Stimulated activated CD8-positive, alpha-beta memory T cell treated with anti-CD3 and anti-CD28 coated beads, Interleukin-15, amount 100 ng/mL, for 4 hours (primary cell): Measurements from ENCODE around the gene PARP16.
A peak's percentile ranks its signal among the peaks of the same experiment; 100 is the strongest.
"Not testable (repeated sequence)": the region's sequence is repeated elsewhere in the genome, so short reads cannot be mapped to it uniquely, and the experiment has no call there.

Source experiments
- DNase-seq, 2 donors: peaks; one replicate each; pipeline ENCODE4 v3.0.0-alpha.2; 2020; ENCODE audit warnings: low read depth in 2 of 2

Gene PARP16

DNA sequence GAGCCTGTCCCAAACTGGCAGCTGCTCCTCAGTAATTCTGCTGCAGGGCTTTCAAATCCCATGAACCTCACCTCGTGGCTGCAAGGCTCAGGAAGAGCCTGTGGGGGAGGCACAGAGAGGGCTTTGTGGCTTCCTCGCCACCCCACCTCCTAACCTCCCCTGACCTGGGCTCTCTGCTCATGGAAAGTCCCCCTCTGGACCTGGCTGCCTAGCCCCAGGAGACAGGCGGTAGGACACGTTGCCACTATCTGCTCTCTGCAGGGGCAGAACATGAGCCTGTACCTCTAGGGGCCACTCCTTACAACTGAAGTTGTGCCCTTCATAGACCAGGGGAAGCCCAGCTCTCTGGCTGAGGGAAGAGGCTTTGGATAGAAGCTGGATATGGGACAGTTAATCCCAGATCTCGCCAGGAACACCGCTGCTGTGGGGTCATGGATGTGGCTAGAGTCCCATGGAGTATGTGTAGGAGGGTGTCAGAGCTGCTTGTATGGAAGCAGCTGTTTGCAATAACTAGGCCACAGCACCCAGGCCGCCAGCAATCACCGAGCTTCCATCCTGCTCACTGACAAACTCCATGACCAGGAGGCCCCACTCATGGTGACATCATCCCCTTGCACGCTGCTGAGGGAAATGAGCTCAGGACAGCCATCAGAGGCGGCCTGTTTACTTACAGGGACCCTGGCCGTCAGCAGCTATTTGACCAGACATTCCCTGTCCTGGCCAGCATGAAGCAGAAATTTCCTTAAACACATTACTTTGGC is 41.4 kb downstream of the PARP16 start:
- DNase-seq: no peak

DNA sequence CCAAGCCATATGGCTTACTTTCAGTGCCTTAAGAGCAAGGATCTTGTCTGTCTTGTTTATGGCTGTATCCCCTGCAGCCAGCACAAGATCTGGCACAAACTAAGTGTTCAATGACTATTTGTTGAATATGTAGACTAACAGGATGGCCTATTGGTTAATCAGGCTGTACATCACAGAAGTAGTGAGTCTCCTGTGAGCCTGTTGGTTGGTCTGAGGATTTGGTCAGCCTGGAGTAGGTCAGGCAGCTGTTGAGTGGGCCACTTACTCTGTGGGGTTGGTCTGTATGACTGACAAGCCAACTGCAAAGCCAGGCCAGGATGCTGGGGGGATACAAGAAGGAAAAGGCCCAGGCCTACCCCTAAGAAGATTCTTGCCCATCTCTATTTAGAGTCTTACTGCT is 42.0 kb downstream of the PARP16 start:
- DNase-seq: no peak

DNA sequence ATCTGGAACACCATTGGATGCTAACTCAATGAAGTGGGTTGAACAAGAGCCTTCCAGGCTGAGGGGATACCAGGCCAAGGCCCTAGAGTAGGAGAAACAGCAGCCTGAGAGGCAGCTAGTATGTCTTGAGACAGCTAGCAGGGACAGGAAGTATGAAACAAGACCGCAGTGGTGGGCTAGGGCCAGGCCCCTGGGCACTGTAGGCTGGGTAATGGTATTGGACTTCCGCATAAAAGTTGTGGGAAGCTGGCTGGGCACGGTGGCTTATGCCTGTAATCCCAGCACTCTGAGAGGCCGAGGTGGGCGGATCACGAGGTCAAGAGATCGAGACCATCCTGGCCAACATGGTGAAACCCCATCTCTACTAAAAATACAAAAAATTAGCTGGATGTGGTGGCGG is 50.2 kb downstream of the PARP16 start:
- not testable (repeated sequence) for DNase-seq

DNA sequence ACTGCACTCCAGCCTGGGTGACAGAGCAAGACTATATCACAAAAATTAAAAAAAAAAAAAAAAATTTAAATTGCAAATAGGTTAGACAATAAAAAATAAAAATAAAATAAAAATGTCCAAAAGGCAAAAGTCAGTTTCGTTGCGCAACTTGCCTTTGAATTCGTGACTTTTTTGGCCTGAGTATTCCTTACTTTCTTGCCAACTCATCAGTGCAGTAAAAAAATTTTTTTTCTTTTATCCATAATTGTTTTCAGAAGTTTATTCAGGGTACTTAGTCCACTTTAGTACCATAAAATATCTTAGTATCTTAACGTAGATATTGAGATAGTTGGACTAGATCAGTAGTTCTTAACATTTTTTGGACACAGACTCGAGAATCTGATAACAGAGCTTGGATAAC is 53.0 kb downstream of the PARP16 start:
- DNase-seq: no peak

DNA sequence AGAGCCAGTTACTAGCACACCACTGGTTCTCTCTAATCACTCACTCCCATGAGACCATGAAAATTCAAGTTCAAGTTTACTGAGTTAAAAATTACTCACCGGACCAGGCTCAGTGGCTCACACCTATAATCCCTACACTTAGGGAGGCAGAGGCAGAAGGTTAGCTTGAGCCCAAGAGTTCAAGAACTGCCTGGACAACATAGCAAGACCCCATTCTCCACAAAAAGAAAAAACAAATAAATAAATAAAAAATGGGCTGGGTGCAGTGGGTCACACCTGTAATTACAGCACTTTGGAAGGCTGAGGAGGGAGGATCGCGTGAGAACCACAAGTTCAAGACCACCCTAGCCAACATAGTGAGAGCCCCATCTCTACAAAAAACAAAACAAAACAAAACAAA is 54.2 kb downstream of the PARP16 start:
- DNase-seq: no peak

DNA sequence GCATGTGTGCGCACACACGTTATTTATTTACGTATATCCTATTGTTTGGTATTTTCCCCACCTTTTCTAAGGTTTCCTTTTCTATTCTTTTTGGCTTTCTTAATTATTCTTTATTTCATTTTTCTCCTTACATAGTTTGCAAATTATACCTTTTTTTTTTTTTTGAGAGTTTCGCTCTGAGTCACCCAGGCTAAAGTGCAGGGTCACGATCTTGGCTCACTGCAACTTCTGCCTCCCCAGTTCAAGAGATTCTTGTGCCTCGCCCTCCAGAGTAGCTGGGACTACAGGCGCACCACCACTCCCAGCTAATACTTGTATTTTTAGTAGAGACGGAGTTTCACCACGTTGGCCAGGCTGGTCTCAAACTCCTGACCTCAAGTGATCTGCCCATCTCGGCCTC is 55.4 kb downstream of the PARP16 start:
- no peak for DNase-seq

DNA sequence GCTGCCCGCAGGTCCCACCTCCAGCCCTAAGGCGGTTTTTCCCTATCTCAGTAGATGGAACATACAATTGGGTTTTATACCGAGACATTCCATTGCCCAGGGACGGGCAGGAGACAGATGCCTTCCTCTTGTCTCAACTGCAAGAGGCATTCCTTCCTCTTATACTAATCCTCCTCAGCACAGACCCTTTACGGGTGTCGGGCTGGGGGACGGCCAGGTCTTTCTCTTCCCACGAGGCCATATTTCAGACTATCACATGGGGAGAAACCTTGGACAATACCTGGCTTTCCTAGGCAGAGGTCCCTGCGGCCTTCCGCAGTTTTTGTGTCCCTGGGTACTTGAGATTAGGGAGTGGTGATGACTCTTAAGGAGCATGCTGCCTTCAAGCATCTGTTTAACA is 59.8 kb downstream of the PARP16 start:
- DNase-seq: not testable (repeated sequence)

DNA sequence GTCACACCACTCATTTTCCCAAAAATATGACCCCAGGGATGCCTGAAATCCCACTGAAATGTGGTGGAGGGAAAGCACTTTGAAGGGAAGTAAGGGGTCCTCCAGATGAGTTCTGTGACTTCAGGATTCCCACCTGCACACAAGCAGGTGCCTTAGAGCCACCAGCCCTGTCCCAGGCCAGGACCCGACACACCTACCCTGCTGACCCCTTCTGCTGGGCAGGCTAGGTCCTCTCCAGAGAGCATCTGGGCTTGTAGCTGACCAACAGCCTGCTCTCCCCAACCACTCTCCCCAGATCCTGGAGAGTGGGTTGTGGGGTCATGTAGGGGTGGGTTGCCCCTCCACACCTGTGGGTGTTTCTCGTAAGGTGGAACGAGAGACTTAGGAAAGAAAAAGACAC is 60.5 kb downstream of the PARP16 start:
- DNase-seq: no peak

DNA sequence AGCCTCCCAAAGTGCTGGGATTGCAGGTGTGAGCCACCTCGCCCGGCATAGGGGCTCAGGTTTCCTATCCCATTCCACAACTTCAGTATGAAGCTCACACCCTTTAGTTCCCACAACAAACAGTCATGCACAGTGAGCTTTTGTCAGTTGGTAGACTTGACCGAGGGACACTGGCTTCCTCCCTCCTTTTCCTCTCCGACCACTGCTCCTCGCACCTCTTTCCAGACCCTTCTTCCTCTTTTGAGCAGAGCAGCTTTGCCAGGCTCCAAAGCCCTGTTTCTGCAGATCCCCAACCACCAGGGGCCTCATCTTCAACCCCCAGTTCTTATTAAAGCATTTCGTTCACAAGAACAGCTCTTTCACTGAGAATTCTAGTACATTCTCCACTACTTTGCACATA is 62.7 kb downstream of the PARP16 start:
- no peak for DNase-seq

DNA sequence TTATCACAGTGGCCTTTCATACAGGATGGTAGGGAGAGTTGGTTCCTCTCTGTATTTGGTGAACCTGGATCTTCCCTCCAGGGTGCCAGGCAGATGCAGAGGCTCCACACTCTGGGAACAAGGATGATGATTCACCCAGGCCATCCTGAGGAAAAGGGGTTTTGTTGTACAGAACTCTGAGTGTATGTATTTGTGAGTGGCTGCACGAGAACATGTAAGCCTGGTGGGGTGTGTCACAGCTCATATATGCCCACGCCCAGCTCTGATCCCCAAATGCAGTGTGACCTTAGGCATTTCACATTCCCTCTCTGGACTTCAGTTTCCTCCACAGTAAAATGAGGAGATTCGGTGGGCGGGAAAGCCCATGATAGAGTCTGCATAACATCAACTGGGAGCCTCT is 63.8 kb downstream of the PARP16 start:
- no peak for DNase-seq

DNA sequence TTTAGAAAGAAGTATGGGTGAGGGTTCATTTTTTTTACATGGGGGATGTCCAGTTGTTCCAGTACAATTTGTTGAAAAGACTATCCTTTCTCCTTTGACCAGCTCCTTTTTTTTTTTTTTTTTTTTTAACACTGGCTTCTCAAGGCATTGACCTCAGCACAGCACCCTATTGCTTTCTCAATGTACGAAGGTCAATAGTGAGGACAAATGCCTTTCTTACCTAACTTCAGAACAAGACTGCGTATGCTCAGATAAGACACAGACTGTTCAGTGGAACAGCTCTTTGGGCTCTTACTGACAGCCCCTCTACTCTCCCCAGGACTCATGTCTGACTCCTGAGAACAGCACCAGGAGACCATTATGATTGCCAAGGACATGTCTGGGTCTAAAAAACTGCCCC is 65.0 kb downstream of the PARP16 start:
- no peak for DNase-seq

DNA sequence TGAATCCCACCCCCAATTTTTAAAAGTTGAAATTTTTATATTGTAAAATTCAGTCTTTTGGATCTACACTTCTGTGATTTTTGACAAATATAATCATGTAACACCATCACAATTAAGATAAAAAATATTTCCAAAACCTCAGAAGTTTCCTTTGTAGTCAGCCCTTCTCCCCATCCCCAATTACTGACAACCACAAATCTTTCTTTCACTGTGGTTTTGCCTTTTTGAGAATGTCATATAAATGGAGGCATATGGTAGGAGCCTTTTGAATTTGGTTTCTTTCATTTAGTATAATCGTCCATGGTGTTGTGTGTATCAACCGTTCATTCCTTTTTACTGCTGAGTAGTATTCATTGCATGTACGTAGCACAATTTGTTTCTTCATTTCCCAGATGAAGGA is 67.5 kb downstream of the PARP16 start:
- DNase-seq: no peak

DNA sequence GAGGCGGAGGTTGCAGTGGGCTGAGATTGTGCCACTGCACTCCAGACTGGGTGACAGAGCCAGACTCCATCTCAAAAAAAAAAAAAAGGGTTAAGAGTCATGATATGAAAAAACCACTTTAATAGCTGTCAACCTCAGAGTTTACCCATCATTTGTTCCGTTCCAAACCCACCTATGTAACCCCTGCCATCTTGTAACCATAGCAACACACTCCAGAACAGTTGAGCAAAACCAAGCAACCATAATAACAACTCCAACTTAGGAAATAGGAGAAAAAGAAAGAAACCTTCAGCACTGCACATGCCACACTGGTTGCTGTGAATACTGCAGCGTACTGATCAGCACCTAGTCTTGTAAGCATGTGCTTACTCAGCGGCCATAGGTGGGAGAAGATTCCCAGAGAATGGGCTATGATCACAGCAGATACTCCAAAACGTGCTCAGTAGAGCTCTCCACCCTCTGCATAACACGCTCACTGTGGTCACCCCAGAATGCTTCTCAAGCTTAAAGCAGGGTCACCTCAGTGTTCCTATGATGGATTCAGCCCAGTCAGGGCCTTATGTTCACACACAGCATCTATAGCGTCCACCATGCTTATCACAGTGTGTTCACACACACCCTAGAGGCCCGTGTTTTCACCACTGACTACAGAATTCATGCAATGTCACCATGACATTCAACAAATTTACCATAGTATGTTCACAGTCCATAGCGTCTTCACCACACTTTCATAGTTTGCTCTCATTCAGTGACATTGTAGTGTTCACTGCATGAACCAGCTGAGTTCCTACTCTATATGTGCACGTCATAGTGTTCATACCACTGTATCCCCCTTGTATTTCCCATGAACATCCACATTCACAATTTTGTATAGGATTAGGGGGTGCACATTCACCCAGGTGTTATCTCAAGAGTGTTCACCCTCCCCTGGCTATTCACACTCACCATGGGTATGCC is 68.9 kb downstream of the PARP16 start:
- no peak for DNase-seq

DNA sequence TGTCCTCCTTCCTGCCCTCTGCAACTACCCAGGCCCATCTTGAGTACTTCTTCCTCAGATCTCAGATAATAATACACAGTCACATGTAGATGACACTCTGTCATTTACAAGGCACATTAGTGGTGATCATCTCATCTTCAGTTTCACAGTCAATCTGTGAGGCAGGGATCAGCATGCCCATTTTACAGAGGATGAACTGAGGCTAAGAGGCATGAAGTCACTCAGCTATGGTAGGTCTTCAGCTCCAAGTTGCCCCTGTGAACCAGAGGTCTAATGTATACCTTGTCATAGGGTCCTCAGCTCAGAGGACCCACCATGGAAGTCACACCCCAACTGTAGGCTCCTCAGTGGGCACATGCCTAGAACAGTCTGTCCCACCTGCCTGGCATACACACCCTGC is 71.2 kb downstream of the PARP16 start:
- no peak for DNase-seq

DNA sequence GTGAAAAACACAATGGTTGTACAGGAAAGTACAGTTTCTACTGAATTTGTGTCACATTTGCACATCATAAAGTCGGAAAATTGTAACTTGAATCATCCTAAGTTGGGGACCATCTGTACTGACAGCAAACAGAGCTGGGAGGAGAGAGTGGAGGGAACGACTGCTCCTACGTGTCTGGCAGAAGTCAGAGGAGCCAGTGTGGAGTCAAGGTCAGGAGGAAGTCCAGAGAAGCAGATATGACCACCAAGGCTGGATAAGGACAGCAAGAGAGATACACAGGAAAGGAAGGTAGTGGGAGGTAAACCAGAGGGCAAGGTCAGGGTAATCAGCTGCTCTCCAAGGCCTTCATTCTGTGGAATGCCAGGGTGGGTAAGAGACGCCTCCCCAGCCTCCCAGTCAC is 72.7 kb downstream of the PARP16 start:
- no peak for DNase-seq

DNA sequence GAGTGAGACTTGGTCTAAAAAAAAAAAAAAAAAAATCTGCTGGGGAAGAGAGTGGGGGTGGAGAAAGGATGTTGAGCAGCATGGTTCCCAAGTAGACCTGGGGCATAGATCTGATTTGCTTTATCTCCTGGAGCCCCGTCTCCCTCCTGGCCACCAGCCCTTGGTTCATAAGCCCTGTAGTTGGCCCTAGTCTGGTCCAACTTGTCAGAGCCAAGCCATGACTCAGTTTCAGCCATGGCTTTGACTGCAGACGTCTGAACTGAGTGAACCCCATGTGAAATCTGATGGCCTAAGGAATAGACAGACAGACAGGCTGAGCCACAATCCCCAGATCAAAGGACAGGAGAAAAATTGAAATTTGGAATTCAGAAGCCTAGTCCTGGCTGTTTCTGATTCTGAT is 73.4 kb downstream of the PARP16 start:
- no peak for DNase-seq

DNA sequence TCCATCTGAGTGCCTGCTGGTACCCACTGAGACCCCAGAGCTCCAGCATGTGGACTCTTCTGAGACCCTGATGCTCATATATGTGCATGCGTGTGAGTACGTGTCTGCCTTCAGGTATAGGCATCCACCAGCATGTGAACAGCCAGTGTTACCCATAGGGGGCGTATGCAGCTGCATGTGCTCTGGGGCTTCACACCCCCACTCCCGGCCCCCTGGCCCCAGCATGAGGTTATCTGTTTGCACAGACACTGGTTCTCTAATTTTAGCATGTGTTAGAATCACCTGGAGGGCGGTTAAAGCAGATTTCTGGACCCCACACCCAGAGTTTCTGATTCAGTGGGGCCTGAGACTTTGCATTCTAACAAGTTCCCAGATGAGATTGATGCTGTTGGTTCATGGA is 74.6 kb downstream of the PARP16 start:
- peak in 1 of 2 donors; percentile 5 for DNase-seq

DNA sequence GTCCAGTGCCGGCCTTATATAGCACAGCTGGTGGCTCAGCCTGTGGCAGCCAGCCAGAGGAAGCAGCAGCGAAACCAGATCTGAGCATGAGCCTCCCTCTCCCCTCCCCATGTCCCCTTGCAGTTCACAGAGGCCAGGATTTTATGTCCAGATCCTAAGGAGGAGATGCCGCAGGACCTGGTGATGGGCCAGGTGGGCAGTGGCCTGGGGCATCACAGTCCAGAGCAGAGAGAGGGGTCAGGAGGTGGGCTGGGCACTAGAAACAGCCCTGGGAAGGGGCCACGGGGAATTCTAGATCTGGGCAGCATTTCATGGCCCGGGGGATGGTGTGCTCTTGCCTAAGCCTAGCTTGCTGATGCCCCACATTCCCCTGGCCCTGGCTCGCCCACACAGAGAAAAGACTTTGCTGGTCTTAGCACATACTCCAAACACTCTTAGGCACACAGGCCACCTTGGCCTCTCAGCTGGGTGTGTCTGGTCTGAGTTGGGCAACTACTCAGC is 75.2 kb downstream of the PARP16 start:
- DNase-seq: no peak

DNA sequence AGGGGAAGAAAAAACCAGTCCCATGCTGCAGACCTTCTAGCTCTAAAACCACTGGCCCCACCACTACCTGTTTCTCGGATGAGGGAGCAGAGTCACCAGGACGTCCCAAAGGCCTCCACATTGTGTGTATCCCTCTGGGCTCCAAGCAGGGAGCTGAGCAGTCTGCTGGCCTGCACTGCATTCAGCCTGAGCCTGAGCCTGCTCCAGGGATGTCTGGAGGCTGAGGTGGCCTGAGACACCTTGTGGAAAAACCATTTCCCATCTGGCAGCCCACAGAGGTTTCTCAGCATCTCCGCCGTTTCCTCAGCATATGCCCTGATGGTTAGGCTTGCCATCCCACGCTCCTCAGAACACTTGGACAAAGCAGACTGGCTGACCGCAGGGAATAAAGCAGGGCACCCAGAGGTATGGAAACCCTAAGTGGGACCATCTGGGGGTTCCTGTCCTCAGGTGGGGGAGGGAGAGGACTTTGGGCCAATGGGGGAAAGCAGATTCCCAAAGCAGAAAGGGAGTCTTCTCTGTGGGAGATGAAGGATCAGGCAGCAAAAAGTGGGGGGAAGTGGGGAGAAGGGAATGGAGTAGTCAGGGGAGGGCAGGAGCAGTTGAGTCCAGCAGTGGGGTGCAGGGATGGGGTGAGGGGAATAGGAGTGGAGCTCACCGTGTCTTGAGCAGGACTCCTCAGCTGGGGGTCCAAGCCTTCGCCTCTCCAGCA is 75.8 kb downstream of the PARP16 start, which contains the start of gene CILP:
CILP (minus strand) TSS at position 704 of the 712 bp plus-strand sequence. CDS start 1,718 bp downstream, outside the sequence.
- DNase-seq: no peak

DNA sequence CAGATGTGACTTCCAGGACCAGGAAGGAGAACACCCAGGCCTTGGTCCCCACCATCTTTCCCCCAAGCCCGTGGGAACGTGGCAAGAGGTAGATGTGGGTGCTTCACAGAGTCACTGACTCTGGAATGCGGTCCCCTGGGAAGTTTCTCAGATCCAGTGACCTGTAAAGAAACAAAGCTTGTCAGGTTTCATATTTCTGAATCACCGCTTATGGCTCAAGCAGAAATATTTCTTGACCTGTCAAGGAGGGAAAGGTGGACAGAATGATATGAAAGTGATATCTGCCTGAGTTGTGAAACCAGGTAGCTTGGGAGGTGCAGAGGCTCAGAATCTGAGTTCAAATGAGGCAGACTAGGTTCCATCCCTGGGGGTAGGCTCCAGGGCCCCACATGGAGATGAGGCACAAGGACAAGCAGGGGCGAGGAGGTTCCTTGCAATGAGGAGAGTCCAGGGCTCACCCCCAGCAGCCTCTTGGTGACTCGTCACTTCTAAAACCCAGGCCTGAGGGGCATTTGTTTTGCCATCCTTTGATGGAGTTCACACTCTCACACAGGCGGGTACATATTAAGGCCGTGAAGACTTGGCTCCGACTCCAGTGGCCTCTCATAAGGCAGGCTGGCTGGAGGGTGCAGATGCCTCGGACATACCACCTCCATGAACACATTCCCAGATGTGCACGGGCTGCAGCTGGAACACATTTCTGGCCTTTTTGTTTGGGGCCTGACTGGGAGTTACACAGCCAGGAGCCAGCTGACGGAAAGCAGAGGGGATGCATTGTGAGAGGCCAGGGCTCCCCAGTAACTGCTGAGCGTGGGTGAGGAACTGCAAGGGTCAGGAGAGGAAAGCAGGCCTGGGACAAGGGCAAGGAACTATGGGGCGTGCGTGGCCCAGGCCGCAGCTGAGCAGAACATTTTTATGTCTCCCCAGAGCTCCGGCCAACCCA is 76.7 kb downstream of the PARP16 start:
- no peak for DNase-seq

DNA sequence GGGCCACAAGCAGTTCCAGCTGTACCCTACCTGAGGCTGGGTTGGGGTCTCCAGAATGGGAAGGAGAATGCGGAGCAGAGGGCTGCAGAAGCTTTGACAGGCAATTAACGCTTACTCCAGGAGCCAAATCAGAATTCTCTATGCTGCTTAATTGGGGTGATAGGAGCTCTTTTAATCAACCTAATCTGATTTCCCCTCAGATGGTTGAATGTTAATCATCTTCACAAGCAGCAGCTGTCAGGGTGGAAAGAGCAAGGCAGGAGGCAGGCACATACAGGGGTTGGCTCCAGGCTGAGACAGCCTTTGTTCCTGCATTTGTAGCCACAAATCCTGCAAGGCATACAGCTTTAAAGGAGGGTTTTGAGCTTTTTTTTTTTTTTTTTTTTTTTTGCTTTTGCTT is 78.0 kb downstream of the PARP16 start:
- no peak for DNase-seq
